ENCODE data around the gene CGNL1.

DNA sequence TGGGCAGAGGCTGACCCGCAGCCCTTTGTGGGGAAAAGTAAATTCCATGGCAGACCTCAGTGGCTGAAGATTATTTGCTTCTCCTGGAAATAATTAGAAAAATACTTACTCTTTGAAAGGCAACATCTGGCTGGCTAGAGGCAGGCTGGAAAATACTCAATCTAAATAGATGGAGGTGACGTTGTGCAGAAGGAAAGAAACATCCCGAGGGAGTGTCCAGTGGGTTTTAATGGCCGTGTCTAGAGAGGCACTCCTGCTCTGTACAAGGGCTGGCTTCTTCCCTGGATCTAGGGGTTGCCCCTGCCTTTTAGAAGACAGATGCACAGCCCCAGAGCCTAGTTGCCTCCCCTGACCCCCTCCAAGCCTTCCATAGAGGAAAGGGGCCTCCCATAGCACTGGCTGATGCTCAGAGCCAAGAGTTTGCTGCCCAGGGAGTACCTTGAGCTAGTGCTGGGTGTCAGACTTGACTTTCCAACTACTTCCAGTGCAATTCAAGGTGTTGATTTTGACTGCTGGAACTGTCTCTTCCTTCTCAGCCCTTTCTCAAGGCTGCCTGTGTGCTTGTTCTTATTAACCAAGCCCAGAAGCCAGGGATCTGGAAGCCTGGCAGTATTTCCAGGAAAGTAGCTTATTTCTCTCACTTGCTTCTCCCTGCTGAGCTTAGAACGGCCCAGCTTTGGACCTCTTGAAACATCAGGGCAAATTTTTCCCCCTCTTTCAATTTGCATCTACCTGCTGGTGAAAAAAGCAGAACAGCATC, 27.4 kb downstream of the CGNL1 start:
- TF ChIP-seq CTCF (IDR thresholded peaks at IDR 0.05) (no peak), POLR2A (IDR thresholded peaks at IDR 0.05) (no peak)
